GDM1 (cell line): ENCODE measurements around the gene LRP1.

ENCODE experiments used
- DNase-seq: peaks from one replicate; lab custom pipeline; 2025; lab: John Stamatoyannopoulos, UW

LRP1 gene

DNA sequence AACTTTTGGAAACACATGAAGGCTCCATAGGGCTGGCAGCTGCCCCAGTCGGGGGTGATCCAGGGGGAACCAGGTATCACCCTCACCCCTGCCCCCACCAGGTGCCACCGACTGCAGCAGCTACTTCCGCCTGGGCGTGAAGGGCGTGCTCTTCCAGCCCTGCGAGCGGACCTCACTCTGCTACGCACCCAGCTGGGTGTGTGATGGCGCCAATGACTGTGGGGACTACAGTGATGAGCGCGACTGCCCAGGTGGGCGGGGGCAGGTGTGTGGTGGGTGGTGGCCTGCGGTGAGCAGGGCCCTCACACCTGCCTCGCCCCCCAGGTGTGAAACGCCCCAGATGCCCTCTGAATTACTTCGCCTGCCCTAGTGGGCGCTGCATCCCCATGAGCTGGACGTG, 66.0 kb downstream of the LRP1 start:
- DNase-seq = no peak

DNA sequence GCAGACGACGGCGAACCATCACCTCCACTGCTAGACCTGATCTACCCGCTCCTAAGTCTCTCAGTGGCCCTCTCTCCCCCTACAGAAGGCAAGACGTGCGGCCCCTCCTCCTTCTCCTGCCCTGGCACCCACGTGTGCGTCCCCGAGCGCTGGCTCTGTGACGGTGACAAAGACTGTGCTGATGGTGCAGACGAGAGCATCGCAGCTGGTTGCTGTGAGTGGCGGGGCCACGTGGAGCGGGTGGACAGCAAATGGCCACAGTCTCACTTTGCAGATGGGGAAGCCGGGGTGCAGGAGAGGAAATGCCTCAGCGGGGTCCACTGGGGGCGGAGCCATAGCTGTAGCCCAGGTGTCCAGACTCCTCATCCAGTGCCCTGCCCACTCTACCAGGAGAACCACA, 66.9 kb downstream of the LRP1 start:
- DNase-seq = no peak

DNA sequence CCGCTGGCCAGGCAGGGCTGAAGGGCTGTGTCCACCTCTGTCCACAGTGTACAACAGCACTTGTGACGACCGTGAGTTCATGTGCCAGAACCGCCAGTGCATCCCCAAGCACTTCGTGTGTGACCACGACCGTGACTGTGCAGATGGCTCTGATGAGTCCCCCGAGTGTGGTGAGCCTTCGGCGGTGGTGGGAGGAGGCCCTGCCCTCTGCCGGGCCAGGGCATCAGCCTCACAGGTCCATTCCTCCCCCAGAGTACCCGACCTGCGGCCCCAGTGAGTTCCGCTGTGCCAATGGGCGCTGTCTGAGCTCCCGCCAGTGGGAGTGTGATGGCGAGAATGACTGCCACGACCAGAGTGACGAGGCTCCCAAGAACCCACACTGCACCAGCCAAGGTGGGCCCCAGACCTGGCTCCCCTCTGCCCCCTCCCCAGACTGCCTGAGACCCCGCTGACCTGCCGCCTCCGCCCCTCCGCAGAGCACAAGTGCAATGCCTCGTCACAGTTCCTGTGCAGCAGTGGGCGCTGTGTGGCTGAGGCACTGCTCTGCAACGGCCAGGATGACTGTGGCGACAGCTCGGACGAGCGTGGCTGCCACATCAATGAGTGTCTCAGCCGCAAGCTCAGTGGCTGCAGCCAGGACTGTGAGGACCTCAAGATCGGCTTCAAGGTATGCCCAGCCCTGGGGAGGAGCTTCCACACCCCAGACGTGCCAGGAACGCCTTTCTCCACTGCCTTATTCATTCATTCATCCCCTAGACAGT, 67.5 kb downstream of the LRP1 start:
- DNase-seq = no peak

GRCh38 chr12:57196439-57196838, 68.2 kb downstream of the LRP1 start:
- DNase-seq = no peak

DNA sequence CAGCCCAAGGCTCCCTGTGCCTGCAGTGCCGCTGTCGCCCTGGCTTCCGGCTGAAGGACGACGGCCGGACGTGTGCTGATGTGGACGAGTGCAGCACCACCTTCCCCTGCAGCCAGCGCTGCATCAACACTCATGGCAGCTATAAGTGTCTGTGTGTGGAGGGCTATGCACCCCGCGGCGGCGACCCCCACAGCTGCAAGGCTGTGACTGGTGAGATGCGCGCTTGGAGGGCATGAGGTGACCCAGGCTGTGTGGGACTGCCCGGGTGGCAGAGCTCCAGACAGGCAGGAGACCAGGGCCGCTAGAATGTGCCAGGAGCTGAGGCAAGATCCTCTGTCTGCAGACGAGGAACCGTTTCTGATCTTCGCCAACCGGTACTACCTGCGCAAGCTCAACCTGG, 68.7 kb downstream of the LRP1 start:
- DNase-seq = no peak

DNA sequence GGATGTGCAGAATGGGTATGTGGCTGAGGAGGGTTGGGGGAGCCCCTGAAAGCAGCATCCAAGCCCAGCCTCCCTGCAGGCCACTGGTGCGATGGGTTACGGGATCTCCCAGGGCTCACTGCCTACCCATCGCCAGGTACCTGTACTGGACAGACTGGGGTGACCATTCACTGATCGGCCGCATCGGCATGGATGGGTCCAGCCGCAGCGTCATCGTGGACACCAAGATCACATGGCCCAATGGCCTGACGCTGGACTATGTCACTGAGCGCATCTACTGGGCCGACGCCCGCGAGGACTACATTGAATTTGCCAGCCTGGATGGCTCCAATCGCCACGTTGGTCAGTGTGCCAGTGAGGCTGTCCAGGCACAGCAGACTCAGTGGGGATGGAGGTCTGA, 70.0 kb downstream of the LRP1 start:
- no peak for DNase-seq

GRCh38 chr12:57199191-57199590, 70.9 kb downstream of the LRP1 start:
- no peak for DNase-seq

DNA sequence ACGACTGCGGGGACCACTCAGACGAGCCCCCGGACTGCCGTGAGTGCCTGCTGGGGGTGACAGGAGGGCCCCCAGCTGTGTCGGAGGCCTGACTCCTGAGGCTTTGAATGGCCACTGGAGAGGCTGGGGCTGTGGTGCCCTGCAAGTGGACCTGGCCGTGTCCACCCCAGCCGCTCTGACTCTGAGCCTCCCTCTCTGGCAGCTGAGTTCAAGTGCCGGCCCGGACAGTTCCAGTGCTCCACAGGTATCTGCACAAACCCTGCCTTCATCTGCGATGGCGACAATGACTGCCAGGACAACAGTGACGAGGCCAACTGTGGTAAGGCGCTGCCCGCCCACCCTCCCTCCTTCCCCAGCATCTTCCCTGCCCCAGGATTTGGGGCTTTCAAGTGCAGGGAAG, 72.2 kb downstream of the LRP1 start:
- no peak for DNase-seq

- DNase-seq = no peak
Observed at GRCh38 chr12:57201219-57201618, 72.9 kb downstream of the LRP1 start.

DNA sequence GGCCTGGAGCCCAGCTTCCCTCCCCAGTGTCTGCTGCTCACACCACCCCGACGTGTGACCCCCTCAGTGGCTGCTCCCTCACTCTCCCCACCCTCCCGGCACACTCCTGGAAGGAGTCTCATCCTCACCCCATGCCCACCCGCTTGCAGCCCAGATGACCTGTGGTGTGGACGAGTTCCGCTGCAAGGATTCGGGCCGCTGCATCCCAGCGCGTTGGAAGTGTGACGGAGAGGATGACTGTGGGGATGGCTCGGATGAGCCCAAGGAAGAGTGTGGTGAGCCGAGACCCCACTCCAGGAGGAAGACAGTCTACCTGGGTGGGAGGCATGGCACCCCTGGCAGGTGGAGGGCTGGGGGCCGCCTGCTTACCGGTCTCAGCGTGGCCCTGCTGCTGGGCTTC, 73.3 kb downstream of the LRP1 start:
- DNase-seq = no peak

DNA sequence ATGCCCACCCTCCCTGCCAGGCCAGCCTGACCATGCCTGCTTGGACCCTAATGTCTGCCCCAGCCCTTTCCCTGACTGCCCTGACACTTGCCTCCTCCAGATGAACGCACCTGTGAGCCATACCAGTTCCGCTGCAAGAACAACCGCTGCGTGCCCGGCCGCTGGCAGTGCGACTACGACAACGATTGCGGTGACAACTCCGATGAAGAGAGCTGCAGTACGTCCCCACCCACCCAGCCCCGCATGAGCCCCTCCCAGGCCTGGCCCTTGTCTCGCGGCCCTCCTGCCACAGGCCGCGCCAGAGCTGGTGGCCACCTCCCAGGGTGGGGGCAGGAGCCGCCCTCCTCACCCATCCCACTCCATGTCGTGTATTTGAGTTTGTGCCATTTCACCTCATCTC, 74.0 kb downstream of the LRP1 start:
- no peak for DNase-seq

GRCh38 chr12:57203201-57203600, 74.9 kb downstream of the LRP1 start:
- DNase-seq = no peak

DNA sequence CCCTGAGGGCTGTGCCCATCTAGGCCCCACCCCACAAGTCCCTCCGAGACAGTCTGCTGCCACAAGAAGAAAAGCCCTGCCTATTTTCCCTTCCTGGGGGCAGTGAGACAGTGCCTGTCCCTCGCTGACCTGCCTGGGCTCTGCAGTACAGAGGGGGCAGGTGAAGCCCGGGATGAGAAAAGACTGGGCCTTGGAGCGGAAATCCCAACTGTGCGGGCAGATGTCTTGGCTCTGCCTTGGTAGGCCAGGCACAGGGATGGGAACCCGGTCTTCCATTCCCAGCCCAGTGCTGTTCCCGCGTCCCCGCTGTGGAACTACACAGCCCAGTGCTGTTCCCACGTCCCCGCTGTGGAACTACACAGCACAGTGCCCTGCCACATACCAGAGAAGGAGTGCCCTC, 75.5 kb downstream of the LRP1 start:
- no peak for DNase-seq

DNA sequence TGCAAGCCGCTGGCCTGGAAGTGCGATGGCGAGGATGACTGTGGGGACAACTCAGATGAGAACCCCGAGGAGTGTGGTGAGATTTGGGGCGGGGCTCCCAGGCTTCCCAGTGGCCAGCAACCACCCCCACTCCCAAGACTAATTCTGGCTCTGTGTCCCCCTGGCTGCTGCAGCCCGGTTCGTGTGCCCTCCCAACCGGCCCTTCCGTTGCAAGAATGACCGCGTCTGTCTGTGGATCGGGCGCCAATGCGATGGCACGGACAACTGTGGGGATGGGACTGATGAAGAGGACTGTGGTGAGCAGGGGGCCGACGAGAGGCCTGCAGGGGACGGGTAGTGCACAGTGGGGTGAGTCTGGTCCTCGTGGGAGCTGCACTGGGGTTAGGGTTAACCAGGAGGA, 76.2 kb downstream of the LRP1 start:
- DNase-seq = no peak

GRCh38 chr12:57205186-57205585, 76.9 kb downstream of the LRP1 start:
- DNase-seq = no peak

- DNase-seq = no peak
Observed at GRCh38 chr12:57205931-57206330, 77.6 kb downstream of the LRP1 start.

DNA sequence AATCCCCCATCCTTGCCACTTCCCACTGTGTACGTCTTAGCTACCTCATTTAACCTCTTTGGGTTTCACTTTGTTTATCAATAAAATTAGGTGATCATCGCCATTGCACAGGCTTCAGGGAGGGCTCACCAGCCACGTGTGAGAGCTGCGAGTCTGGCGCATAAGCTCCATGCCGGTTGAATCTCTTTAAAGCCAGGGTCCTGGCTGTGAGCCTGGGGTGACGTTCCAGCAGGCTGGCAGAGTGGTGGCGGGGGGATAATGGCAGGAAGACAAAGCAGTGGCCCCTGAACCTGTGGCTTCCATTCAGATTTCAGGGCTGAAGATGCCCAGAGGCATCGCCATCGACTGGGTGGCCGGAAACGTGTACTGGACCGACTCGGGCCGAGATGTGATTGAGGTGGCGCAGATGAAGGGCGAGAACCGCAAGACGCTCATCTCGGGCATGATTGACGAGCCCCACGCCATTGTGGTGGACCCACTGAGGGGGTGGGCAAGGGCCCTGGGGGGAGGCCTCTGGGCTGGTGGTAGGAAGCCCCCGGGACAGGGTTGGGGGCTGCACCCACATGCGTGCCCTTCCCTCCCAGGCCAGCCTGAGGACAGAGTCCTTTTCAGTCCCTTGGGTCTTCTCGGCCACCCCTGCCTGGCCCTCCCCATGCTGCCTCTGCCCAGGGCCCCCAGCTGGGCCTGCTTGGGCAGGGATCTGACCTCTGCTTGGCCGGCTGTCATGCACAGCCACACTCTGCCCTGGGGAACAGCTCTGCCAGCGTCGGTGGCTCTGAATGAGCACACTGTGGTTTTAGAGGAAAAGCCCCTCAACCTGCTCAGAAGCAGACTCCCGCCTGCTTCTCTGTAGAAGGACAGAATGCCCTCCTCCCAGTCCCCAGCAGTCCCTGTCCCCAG, 79.7 kb downstream of the LRP1 start:
- no peak for DNase-seq

GRCh38 chr12:57208631-57209282, 80.5 kb downstream of the LRP1 start:
- DNase-seq = no peak

DNA sequence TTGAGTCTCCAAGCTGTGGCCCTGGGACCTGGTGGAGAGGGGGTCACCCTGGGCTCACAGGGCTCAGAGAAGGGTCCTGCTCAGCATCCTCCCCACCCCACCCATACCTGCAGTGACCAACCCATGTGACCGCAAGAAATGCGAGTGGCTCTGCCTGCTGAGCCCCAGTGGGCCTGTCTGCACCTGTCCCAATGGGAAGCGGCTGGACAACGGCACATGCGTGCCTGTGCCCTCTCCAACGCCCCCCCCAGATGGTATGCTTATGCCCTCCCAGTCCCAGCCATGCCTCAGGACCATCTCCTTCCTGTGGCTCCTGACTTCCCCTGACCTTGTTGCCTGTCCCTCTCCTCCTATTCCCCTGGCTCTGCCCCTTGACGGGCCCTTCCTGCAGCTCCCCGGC, 81.6 kb downstream of the LRP1 start:
- no peak for DNase-seq

- DNase-seq = no peak
Observed at GRCh38 chr12:57210461-57210860, 82.2 kb downstream of the LRP1 start.

DNA sequence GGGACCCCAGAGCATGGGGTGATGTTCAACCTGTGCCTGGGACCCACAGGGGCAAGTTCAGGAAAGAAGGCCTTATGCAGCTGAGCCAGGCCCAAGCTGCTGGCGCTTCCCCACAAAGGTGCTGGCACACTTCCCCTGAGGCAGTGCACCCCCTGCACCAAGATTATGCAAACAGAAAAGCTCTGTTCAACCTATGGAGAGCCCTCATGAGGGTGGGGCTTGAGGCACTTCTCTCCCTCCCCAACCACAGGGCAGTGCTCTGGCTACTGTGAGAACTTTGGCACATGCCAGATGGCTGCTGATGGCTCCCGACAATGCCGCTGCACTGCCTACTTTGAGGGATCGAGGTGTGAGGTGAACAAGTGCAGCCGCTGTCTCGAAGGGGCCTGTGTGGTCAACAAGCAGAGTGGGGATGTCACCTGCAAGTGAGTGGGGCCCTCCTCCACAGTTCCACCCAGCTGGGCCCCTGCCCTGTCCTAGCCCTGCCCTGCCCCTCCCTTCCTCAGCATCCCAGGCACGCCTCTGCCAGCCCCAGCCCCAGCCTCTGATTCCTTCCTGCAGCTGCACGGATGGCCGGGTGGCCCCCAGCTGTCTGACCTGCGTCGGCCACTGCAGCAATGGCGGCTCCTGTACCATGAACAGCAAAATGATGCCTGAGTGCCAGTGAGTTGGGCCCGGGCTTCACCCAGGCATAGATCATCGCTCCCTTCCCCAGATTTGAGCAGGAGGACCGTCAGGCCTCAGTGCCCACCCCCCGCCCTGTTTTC, 82.8 kb downstream of the LRP1 start:
- no peak for DNase-seq
